Activated T-helper 1 cell treated with anti-CD3 and anti-CD28 coated beads, Interleukin-12 subunit alpha, Interleukin-12 subunit beta, Interleukin-2, Interleukin-4 antibody, amounts not matched to agents 30 ng/mL and 10 ng/mL and 1 ng/mL, durations not matched to agents 14 hours and 24 hours and 36 hours (primary cell): ENCODE measurements around the gene SH3RF3. TPM values are rescaled to one million over a fixed set of nuclear protein-coding genes. Genes with fewer than 3 reads are reported as not detected.

ENCODE experiments used
- DNase-seq: peaks from one replicate; pipeline ENCODE4 v3.0.0; 2021; ENCODE audit warnings: low spot score
- H3K27ac Mint-ChIP-seq: one replicate; pipeline ENCODE4 v1.8.0; 2021; ENCODE audit warnings: mild to moderate bottlenecking, mixed read lengths
- H3K27me3 Mint-ChIP-seq: one replicate; pipeline ENCODE4 v1.8.0; 2022; ENCODE audit warnings: mild to moderate bottlenecking, moderate library complexity, mixed read lengths; ENCODE audit not compliant: insufficient read depth
- H3K36me3 Mint-ChIP-seq: one replicate; pipeline ENCODE4 v1.8.0; 2021; ENCODE audit warnings: low read depth, mixed read lengths
- H3K4me1 Mint-ChIP-seq: one replicate; pipeline ENCODE4 v1.8.0; 2021; ENCODE audit warnings: low read depth, mixed read lengths
- H3K4me3 Mint-ChIP-seq: one replicate; pipeline ENCODE4 v1.8.0; 2021; ENCODE audit warnings: mild to moderate bottlenecking, moderate library complexity, mixed read lengths
- H3K9me3 Mint-ChIP-seq: one replicate; pipeline ENCODE4 v1.8.0; 2021; ENCODE audit warnings: mixed read lengths
- intact Hi-C: fragments of 100-400 bp; cut with micrococcal nuclease; formaldehyde crosslinking; loops from one replicate; pipeline ENCODE4 v1.15.1; 2024
- total RNA-seq: library from RNA; stranded (reverse); gene quantifications from 2 replicates; pipeline ENCODE4 v1.2.3, GENCODE V29; 2022

Gene SH3RF3
- total RNA-seq, 1 donor from 2014 or later, result 0.39 TPM

DNA sequence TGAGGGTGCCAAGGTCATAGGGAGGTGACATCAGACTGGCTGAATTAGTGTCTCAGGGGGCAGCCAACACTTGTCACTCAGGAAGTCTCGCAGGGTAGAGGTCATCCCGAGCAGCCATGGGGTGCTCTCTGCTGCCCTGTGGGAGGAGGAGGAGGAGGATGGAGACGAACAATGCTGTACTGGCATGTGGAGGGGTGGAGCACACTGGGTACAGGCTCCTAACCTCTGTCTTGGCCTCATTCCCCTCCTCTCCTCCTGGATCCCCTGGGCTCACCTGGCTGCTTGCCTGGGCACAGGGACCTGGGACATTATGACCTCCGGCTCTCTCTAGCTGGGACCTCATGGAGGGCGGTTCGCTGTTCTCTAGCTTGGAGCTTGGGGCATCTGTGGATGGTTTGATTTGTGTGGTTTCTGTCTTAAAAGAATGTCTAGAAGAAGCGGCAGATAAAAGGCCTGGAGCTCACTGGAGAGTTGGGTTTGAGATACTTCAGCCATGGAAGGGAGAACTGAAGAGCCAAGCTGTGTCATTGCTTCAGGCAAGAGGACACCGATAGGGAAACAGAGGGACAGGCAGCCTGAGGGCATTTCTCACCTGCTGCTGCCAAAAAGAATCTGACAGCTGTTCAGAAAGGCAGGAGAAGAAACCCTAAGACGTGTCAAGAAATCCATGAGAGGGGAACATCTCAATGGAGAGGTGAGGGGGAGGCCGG, 351.6 kb downstream of the SH3RF3 start:
- Mint-ChIP-seq H3K27ac (no peak overlapping the region), H3K4me3 (no peak overlapping the region), H3K4me1 (peaks cover 4% of the 10 kb centered on the region), H3K9me3 (no peaks in the 10 kb centered on the region), H3K36me3 (no peaks in the 10 kb centered on the region), H3K27me3 (peaks cover 15% of the 10 kb centered on the region)
- DNase-seq, result no peak
- intact Hi-C loops, result no loop called here

DNA sequence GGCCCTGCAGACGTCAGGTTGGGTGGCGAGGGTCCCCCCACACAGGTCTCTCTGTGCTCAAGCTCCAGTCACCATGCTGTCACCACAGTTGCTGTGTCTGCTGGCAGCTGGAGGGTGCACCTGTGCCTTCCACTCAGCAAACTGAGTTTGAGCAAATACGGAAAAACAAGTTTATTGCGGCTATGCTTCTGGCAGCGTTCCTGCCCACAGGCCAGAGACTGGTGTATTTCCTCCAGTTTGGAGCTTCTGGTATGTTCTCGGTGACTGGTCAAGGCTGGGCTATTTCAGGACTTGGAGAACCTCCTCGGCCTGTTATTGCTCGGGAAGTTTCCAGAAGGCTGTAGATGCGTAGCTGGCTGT, 352.2 kb downstream of the SH3RF3 start:
- H3K36me3 Mint-ChIP-seq, result no peaks in the 10 kb centered on the region
- H3K27me3 Mint-ChIP-seq, result peaks cover 15% of the 10 kb centered on the region
- H3K4me1 Mint-ChIP-seq, result no peaks in the 10 kb centered on the region
- H3K27ac Mint-ChIP-seq, result no peak overlapping the region
- DNase-seq, result no peak
- no peak overlapping the region for H3K4me3 Mint-ChIP-seq
- H3K9me3 Mint-ChIP-seq, result no peaks in the 10 kb centered on the region
- intact Hi-C loops, result no loop called here

DNA sequence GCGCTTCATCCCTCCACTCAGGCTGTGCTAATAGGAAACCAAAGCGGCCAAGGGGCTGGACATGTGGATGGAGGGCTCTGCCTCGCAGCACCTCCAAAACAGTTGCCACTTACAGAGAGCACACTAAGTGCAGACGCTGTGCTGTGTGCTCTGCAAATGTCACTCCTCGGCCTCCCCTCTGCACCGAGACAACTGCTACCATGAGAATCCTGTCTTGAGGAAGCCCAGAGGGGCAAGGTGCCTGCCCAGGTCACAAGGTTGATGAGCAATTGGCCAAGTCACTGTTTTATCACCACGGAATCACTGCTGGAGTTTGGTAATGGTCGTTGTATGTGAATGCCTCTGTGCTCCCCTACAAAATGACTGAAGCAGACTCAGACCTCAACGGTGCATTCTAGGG, 352.6 kb downstream of the SH3RF3 start:
- H3K4me1 Mint-ChIP-seq, result no peaks in the 10 kb centered on the region
- no peaks in the 10 kb centered on the region for H3K9me3 Mint-ChIP-seq
- H3K27ac Mint-ChIP-seq, result no peak overlapping the region
- no peak overlapping the region for H3K4me3 Mint-ChIP-seq
- DNase-seq, result no peak
- H3K36me3 Mint-ChIP-seq, result no peaks in the 10 kb centered on the region
- intact Hi-C loops, result no loop called here
- peaks cover 15% of the 10 kb centered on the region for H3K27me3 Mint-ChIP-seq

DNA sequence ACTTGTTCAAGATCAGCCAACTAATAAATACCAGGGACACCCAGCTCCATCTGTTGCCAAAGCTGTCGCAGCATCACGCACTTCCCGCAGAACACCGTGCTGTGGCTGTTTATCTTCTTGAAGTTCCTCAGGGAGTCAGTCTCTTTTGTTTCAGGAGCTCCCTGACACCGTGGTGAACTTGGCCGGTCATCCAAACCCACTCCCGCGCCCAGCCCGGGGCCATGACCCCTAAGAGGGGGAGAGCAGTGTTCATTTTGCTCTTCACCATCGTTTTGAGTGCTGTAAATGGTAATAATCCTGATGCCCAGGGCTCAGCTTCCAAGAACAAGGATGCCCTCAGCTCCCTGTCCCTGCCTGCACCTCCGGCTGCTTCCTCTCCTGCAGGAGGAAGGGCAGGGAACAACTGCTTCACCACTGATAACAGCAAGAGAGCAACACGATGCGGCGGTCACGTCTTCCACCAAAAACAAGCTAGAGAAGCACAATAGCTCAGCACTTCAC, 353.4 kb downstream of the SH3RF3 start:
- H3K9me3 Mint-ChIP-seq, result no peaks in the 10 kb centered on the region

DNA sequence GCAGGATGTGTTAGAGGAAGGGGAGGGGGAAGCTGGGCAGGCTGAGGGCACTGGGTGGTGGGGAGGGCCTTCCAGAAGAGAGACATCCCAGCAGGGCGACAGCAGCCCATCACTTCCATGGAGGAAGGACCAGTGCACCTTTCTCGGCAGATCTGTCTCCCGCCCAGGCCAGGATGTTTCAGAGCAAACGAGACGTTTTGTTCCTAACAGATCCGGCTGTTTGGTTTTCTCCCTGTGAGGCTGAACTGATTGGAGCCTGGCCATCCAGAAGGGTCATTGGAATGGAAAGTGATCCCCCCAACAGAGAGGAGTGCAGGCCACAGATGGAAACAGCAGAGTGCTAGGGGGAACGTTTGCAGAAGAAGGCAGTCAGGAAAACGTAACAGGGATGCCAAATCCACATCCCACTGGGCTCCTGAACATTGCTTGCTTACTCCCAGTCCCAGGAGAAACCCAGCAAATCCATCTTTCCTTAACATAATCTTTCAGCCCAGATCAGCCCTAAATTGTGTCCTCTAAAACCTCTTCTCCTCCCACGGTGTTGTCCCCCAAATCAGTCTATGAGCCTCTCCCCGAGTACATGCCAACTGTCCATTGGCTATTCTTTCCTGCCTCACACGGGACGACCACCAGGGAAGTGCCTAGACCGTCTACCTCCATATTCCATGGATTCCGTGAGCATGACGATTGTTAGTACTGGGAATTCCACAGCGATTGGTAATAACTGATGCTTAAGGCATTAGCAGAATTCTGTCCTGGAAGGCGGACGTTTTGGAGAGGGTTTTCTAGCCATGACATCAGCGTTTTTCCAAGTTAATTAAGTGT, 357.9 kb downstream of the SH3RF3 start:
- H3K27me3 Mint-ChIP-seq, result peaks cover 8% of the 10 kb centered on the region
- H3K9me3 Mint-ChIP-seq, result no peaks in the 10 kb centered on the region
- no peaks in the 10 kb centered on the region for H3K4me1 Mint-ChIP-seq
- no peak overlapping the region for H3K27ac Mint-ChIP-seq
- DNase-seq, result no peak
- H3K4me3 Mint-ChIP-seq, result no peak overlapping the region
- intact Hi-C loops, result no loop called here
- H3K36me3 Mint-ChIP-seq, result no peaks in the 10 kb centered on the region

More for the DNA sequence above, 353.4 kb downstream of the SH3RF3 start:
- no peak overlapping the region for H3K27ac Mint-ChIP-seq
- H3K27me3 Mint-ChIP-seq, result peaks cover 14% of the 10 kb centered on the region
- no peaks in the 10 kb centered on the region for H3K4me1 Mint-ChIP-seq
- H3K36me3 Mint-ChIP-seq, result no peaks in the 10 kb centered on the region
- intact Hi-C loops, result no loop called here
- no peak for DNase-seq
- no peak overlapping the region for H3K4me3 Mint-ChIP-seq

DNA sequence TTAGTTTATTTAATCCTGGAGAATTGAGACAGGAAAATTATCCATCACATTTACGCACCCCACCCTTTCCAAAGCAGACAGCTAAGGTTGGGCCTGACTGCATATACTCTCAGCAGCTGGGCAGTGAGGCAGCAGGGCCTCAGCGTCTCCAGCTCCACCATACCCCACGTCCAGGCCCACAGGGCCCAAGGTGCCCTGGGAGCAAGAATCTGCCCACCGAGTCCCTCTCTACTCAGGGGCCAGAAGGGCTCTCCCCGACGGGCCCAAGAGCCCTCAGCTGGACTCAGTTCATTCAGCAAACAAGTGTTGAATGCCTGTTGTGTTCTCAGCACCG, 358.5 kb downstream of the SH3RF3 start:
- Mint-ChIP-seq H3K27ac (no peak overlapping the region), H3K4me3 (no peak overlapping the region), H3K36me3 (no peaks in the 10 kb centered on the region), H3K27me3 (peaks cover 8% of the 10 kb centered on the region), H3K9me3 (no peaks in the 10 kb centered on the region), H3K4me1 (no peaks in the 10 kb centered on the region)
- intact Hi-C loops, result no loop called here
- DNase-seq, result no peak

DNA sequence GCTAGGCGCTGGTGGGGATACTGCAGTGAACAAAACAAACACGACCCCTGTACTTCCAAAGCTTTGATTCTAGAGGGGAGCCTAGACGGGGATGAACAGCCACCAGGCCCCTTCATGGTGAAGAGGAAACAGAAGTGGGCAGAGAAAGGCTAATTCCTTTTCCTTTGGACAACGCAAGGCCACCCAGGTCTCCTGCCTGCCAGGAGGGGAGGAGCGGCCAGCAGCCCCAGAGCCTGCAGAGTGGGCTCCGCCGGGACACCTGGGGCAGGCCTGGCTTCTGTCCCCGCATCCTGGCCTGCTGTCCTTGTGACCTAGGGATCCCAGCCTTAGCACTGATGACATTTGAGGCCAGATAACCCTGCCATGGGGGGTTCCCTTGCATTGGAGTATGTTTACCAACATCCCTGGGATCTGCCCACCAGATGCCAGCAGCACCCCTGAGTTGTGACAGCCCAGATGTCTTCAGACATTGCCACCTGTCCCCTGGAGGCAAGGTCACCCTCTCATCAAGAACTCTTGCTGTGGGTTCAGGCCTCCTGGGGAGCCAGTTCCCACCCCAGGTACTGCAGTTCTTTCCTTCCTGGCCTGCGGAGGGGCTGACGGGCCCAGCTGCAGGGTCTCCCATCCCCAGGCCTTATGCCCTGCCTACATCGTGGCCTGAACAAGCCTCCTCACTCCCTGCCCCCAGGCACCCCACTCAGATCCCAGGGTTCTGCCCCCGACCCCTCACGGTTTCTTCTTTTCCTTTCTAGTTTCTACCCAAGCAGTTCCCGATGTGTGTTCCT, 359.1 kb downstream of the SH3RF3 start:
- Mint-ChIP-seq H3K9me3 (no peaks in the 10 kb centered on the region), H3K27me3 (peaks cover 3% of the 10 kb centered on the region), H3K27ac (no peak overlapping the region), H3K4me1 (no peaks in the 10 kb centered on the region), H3K4me3 (no peak overlapping the region), H3K36me3 (no peaks in the 10 kb centered on the region)
- no peak for DNase-seq
- intact Hi-C loops, result no loop called here

DNA sequence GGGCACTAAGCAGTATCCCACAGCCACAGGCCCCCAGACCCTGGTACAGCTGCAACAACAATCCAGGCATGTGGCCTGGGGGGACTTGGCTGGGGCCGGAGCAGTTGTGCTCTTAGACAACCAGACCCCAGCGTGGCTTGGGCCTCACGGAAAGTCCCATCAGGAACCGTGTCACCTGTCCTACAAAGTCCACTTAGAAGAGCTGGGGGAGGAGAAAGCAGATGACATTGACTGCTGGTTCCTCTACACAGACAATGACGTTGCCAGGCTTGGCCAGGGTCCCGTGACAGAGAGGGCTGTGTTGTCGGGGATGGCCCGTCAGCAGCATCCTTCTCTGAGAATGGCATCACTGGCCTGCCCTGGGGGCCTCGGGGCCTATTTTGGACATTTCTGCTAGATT, 360.3 kb downstream of the SH3RF3 start:
- H3K4me1 Mint-ChIP-seq, result no peaks in the 10 kb centered on the region
- DNase-seq, result no peak
- H3K27ac Mint-ChIP-seq, result no peak overlapping the region
- no peaks in the 10 kb centered on the region for H3K36me3 Mint-ChIP-seq
- H3K27me3 Mint-ChIP-seq, result peaks cover 2% of the 10 kb centered on the region
- H3K4me3 Mint-ChIP-seq, result no peak overlapping the region
- intact Hi-C loops, result no loop called here
- no peaks in the 10 kb centered on the region for H3K9me3 Mint-ChIP-seq

DNA sequence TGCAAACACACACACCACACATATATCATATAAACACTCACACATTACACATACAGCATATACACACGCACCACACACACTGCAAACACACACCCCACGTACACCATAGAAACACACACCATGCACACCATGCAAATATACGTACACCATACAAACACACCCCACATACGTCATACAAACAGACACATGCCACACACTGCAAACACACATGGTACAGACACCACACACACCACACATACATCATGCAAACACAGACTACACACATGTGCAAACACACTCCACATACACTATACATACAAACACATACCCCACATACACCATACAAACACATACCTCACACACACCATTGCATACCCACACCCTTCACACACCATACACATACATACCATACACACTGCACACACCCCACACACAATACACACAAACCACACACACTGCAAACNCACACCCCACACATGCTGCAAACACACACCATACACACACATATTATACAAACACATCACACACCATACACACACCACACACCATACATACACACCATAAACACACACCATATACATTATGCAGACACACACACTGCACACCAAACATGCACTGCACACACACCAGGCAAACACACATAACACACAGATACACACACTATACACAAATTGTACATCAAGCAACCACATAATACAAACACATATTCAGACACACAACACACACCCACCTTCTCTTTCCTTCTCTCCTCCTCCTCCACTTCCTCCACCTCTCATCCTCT, 364.4 kb downstream of the SH3RF3 start:
- Mint-ChIP-seq H3K36me3 (no peaks in the 10 kb centered on the region), H3K27ac (no peak overlapping the region), H3K27me3 (no peaks in the 10 kb centered on the region), H3K4me3 (no peak overlapping the region), H3K9me3 (no peaks in the 10 kb centered on the region), H3K4me1 (no peaks in the 10 kb centered on the region)
- DNase-seq, result no peak
- intact Hi-C loops, result no loop called here

DNA sequence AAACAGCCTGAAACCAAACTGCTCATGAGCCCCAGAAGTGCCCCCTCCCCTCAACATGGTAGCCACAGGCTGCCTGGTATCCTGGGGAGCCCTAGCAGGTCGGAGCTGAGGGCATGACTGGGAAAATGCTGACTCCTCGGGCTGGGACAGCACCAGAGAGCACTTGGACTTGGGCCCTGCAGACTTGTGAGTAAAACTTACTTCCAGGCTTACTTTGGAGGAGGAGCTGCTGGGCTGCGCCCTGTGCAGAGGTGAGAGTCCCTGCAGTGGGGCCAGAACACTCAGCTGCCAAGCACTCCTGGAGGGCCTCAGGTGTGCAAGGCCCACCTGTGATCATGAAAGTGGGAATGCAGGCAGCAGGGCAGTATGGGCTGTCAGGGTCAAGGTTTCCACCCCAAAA, 365.3 kb downstream of the SH3RF3 start:
- intact Hi-C loops, result no loop called here
- DNase-seq, result no peak
- no peaks in the 10 kb centered on the region for H3K9me3 Mint-ChIP-seq
- H3K27me3 Mint-ChIP-seq, result no peaks in the 10 kb centered on the region
- no peaks in the 10 kb centered on the region for H3K4me1 Mint-ChIP-seq
- no peaks in the 10 kb centered on the region for H3K36me3 Mint-ChIP-seq
- no peak overlapping the region for H3K4me3 Mint-ChIP-seq
- no peak overlapping the region for H3K27ac Mint-ChIP-seq

DNA sequence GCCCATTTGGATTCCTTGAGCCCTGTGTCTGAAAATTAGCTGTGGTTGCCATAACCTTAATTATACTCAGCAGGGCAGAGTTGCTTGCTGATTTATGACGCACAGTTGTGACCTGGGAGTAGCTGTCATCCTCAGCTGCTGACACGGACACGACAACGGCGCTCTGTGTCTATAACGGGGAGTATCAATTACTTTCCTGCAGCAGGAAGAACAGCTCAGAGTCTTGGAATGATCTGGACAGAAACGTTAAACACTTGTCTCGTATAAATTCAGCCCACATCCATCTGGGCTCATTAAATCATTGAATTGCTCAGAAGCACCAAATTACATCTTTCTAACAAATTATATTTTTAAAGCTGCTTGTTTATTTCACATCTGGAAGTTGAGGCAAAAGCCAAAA, 368.5 kb downstream of the SH3RF3 start:
- Mint-ChIP-seq H3K4me1 (no peaks in the 10 kb centered on the region), H3K36me3 (no peaks in the 10 kb centered on the region), H3K27me3 (no peaks in the 10 kb centered on the region), H3K9me3 (no peaks in the 10 kb centered on the region), H3K4me3 (no peak overlapping the region), H3K27ac (no peak overlapping the region)
- intact Hi-C loops, result no loop called here
- DNase-seq, result no peak

DNA sequence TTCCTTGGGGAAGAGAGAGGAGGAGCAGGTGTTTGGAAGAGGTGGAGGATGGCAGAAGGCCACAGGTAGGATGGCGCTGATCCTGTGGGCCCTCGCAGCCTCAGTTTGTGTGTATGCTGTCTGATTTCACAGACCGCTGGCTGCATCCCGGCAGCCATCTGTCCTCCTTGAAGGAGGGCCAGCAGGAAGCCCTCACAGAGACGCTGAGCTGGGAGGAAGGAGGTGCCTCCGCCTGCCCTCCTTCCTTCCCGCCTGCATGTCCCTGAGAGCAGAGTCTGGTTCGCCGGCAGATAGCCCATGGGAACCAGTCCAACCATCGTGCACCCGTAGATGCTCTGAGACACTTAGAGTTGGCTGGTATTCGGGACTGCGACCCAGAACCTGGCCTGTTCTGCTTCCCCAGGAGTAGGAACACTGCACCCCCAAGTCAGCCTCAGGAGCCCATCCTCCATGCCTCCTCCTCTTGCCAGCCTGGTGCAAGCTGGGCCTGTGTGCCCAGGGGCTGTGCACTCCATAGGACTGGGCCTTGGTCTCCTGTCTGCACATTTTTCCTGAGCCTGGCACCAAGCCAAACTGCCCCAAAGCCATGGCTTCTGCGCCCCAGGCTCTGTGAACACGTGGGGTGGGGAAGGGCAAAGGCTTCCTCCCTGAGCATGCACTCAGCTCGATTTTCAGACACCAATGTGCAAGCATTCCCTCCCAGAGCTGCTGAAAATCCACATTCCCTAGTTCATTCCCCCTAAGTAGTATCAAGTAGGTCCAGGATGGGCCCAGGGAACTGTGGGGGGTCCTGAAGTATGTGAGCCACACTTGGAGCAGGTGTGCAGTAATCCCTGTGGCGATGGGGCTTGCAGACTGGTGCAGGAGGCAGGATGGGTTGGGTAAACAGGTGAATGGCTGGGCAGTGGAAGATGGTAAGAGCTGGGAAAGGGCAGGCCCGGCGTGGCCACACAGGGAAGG, 369.2 kb downstream of the SH3RF3 start:
- H3K4me1 Mint-ChIP-seq, result no peaks in the 10 kb centered on the region
- no peak overlapping the region for H3K27ac Mint-ChIP-seq
- no peak overlapping the region for H3K4me3 Mint-ChIP-seq
- no peaks in the 10 kb centered on the region for H3K36me3 Mint-ChIP-seq
- intact Hi-C loops, result no loop called here
- no peaks in the 10 kb centered on the region for H3K27me3 Mint-ChIP-seq
- no peaks in the 10 kb centered on the region for H3K9me3 Mint-ChIP-seq
- no peak for DNase-seq
